HUDEP-2 (cell line): ENCODE results near the gene TRIM69.
"Not testable (repeated sequence)": the region's sequence is repeated elsewhere in the genome, so short reads cannot be mapped to it uniquely, and the experiment has no call there.

Experiments used
- DNase-seq, 76 experiments: peaks; one replicate each; lab custom pipeline; 2025; ENCODE audit not compliant: unreplicated experiment in 76 of 76; lab: John Stamatoyannopoulos, UW

Gene TRIM69

GRCh38 chr15:44735482-44736180 lies 697 bp upstream of the TRIM69 start:
- no peak for DNase-seq

- peak in 27 of 76 experiments; percentile 3 to 53 (median 28) for DNase-seq
Measured at GRCh38 chr15:44738340-44738984, 2.1 kb downstream of the TRIM69 start.

- DNase-seq: not testable (repeated sequence)
Measured at GRCh38 chr15:44739222-44739847, 3.0 kb downstream of the TRIM69 start.

GRCh38 chr15:44743454-44743853 lies 7.1 kb downstream of the TRIM69 start:
- DNase-seq: not testable (repeated sequence)

GRCh38 chr15:44753345-44753744 lies 17.0 kb downstream of the TRIM69 start:
- DNase-seq: no peak

- DNase-seq: no peak
Measured at GRCh38 chr15:44763187-44763586, 26.9 kb downstream of the TRIM69 start.

GRCh38 chr15:44763848-44764247 lies 27.5 kb downstream of the TRIM69 start:
- no peak for DNase-seq

- no peak for DNase-seq
Measured at GRCh38 chr15:44765036-44765435, 28.7 kb downstream of the TRIM69 start.

- DNase-seq: no peak
Measured at GRCh38 chr15:44769521-44769920, 33.2 kb downstream of the TRIM69 start.

GRCh38 chr15:44770715-44771114 lies 34.4 kb downstream of the TRIM69 start:
- DNase-seq: not testable (repeated sequence)

- DNase-seq: peak in 1 of 76 experiments; percentile 1
Measured at GRCh38 chr15:44775953-44776352, 39.6 kb downstream of the TRIM69 start.

- no peak for DNase-seq
Measured at GRCh38 chr15:44779761-44780160, 43.4 kb downstream of the TRIM69 start.

- DNase-seq: no peak
Measured at GRCh38 chr15:44780608-44781007, 44.3 kb downstream of the TRIM69 start.

- DNase-seq: no peak
Measured at GRCh38 chr15:44781128-44781810, 44.9 kb downstream of the TRIM69 start.

GRCh38 chr15:44782516-44782915 lies 46.2 kb downstream of the TRIM69 start:
- no peak for DNase-seq

GRCh38 chr15:44784918-44785274 lies 48.6 kb downstream of the TRIM69 start:
- DNase-seq: not testable (repeated sequence)

- peak in 2 of 76 experiments; percentile 1 to 4 for DNase-seq
Measured at GRCh38 chr15:44788748-44789147, 52.4 kb downstream of the TRIM69 start.

- DNase-seq: no peak
Measured at GRCh38 chr15:44790215-44790614, 53.9 kb downstream of the TRIM69 start.

- no peak for DNase-seq
Measured at GRCh38 chr15:44790656-44791055, 54.3 kb downstream of the TRIM69 start.

- DNase-seq: peak in 11 of 76 experiments; percentile 1 to 63 (median 32)
Measured at GRCh38 chr15:44792715-44793114, 56.4 kb downstream of the TRIM69 start.

- no peak for DNase-seq
Measured at GRCh38 chr15:44794072-44794471, 57.7 kb downstream of the TRIM69 start.
